Left ventricle myocardium inferior (tissue), 1 donor: Measurements from ENCODE around the gene VEZT. TPM values are rescaled to one million over a fixed set of nuclear protein-coding genes. Genes with fewer than 3 reads are reported as not detected.
A peak's percentile ranks its signal among the peaks of the same experiment; 100 is the strongest.

ENCODE experiments used
- DNase-seq: peaks from one replicate; pipeline ENCODE4 v3.0.0-alpha.2; 2020
- H3K27ac ChIP-seq: fragments of 200-600 bp; replicated peaks from 2 replicates; pipeline ENCODE4 v1.8.0; 2021
- H3K27me3 ChIP-seq: fragments of 200-600 bp; 2 replicates; pipeline ENCODE4 v1.8.0; 2021; ENCODE audit warnings: low read depth
- H3K36me3 ChIP-seq: fragments of 200-600 bp; 2 replicates; pipeline ENCODE4 v1.8.0; 2021
- H3K4me1 ChIP-seq: fragments of 200-600 bp; 2 replicates; pipeline ENCODE4 v1.8.0; 2021
- H3K4me3 ChIP-seq: fragments of 200-600 bp; 2 replicates; pipeline ENCODE4 v1.8.0; 2021; ENCODE audit warnings: mild to moderate bottlenecking, moderate library complexity
- H3K9me3 ChIP-seq: fragments of 200-600 bp; replicated peaks from 2 replicates; pipeline ENCODE4 v1.8.0; 2021
- intact Hi-C: fragments of 100-400 bp; cut with micrococcal nuclease; formaldehyde crosslinking; loops from one replicate; pipeline ENCODE4 v1.11.0; 2022
- total RNA-seq: library from RNA; stranded (reverse); fragmentation: NEBNext Ultra II Directional; extraction: Animal tissue kit (Norgen Biotek cat#: 25700); gene quantifications from one replicate; pipeline ENCODE4 v1.2.1, GENCODE V29; 2021
- TF ChIP-seq, protein P1 (sequence below): fragments of 200-600 bp; IDR thresholded peaks from 2 replicates; pipeline ENCODE4 v1.8.0; 2021; ENCODE audit warnings: antibody characterized with exemption, mild to moderate bottlenecking, borderline replicate concordance
- donor health status: DM: no; HTN: yes; CAD: no; lungs with severe emphysema.

Gene VEZT
- total RNA-seq, 1 donor from 2014 or later: 66.1 TPM

DNA sequence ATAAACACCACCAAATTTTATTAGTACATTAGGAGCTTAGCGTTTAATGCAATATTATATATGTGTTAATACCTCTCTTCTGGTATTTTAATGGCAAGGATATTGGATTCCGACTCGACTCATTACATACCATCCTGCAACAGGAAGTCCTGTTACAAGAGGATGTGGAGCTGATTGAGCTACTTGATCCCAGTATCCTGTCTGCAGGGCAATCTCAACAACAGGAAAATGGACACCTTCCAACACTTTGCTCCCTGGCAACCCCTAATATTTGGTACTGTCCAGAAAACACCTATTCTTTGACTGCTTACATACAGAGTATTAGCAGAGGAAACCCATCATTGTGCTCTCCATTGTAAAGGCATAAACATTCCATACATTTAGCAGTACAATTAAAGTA lies 45.2 kb downstream of the VEZT start:
- DNase-seq: no peak
- H3K4me1 ChIP-seq: peaks cover 59% of the 10 kb centered on the region
- peak overlapping the region; percentile 47 for H3K27ac ChIP-seq
- peaks cover 41% of the 10 kb centered on the region for H3K36me3 ChIP-seq
- intact Hi-C loops: no loop called here
- no peaks in the 10 kb centered on the region for H3K27me3 ChIP-seq
- TF ChIP-seq, protein P1, sequence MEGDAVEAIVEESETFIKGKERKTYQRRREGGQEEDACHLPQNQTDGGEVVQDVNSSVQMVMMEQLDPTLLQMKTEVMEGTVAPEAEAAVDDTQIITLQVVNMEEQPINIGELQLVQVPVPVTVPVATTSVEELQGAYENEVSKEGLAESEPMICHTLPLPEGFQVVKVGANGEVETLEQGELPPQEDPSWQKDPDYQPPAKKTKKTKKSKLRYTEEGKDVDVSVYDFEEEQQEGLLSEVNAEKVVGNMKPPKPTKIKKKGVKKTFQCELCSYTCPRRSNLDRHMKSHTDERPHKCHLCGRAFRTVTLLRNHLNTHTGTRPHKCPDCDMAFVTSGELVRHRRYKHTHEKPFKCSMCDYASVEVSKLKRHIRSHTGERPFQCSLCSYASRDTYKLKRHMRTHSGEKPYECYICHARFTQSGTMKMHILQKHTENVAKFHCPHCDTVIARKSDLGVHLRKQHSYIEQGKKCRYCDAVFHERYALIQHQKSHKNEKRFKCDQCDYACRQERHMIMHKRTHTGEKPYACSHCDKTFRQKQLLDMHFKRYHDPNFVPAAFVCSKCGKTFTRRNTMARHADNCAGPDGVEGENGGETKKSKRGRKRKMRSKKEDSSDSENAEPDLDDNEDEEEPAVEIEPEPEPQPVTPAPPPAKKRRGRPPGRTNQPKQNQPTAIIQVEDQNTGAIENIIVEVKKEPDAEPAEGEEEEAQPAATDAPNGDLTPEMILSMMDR: no peak
- no peaks in the 10 kb centered on the region for H3K9me3 ChIP-seq
- no peak overlapping the region for H3K4me3 ChIP-seq

DNA sequence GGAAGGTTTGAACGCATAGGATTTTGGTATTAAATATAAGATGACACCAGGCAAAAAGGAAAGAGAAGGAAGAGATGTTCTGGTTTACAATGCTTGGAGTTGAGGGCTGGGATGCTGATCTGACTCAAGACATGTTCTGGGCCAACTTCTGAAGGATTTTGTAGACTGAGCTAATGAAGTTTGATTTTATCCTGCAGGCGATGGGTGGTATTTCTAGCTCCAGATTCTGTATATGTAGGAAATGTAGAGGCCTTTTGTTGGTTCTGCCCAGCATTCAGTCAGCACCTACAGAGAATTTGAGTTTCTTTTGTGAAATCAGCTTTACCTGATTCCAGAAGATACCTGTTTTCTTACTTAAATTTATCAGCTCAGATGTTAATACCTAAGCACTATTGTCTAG lies 48.2 kb downstream of the VEZT start:
- H3K9me3 ChIP-seq: no peaks in the 10 kb centered on the region
- DNase-seq: no peak
- intact Hi-C loops: no loop called here
- no peaks in the 10 kb centered on the region for H3K27me3 ChIP-seq
- H3K36me3 ChIP-seq: peaks cover 37% of the 10 kb centered on the region
- H3K4me3 ChIP-seq: no peak overlapping the region
- TF ChIP-seq, protein P1: no peak
- H3K4me1 ChIP-seq: peaks cover 54% of the 10 kb centered on the region
- H3K27ac ChIP-seq: peak overlapping the region; percentile 47

DNA sequence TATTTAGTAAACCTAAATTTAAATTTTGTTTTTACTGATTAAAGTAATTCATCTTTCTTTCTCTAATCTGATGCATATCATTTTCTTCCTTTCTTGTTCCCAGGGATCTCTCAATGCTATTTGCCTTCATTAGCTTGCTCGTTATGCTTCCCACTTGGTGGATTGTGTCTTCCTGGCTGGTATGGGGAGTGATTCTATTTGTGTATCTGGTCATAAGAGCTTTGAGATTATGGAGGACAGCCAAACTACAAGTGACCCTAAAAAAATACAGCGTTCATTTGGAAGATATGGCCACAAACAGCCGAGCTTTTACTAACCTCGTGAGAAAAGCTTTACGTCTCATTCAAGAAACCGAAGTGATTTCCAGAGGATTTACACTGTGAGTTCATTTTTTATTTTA lies 48.6 kb downstream of the VEZT start:
- no peak for DNase-seq
- TF ChIP-seq, protein P1: no peak
- H3K27ac ChIP-seq: peak overlapping the region; percentile 47
- no peaks in the 10 kb centered on the region for H3K9me3 ChIP-seq
- peaks cover 37% of the 10 kb centered on the region for H3K36me3 ChIP-seq
- no peak overlapping the region for H3K4me3 ChIP-seq
- intact Hi-C loops: no loop called here
- H3K27me3 ChIP-seq: no peaks in the 10 kb centered on the region
- H3K4me1 ChIP-seq: peaks cover 54% of the 10 kb centered on the region

DNA sequence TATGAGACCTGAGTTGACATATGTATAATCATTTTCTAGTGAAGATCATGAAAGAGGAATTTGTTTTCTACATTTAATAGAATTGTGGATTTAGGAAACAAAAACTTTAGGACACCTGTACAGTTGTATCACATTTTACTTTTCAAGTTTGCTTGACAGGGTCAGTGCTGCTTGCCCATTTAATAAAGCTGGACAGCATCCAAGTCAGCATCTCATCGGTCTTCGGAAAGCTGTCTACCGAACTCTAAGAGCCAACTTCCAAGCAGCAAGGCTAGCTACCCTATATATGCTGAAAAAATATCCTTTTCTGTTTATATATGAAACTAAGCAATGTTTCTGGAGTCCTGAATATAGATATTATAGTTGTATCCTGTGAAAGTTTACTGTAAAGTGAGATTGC lies 52.3 kb downstream of the VEZT start:
- no peak for DNase-seq
- intact Hi-C loops: no loop called here
- peaks cover 30% of the 10 kb centered on the region for H3K36me3 ChIP-seq
- no peaks in the 10 kb centered on the region for H3K27me3 ChIP-seq
- H3K4me1 ChIP-seq: peaks cover 34% of the 10 kb centered on the region
- no peaks in the 10 kb centered on the region for H3K9me3 ChIP-seq
- TF ChIP-seq, protein P1: no peak
- no peak overlapping the region for H3K4me3 ChIP-seq
- H3K27ac ChIP-seq: no peak overlapping the region

DNA sequence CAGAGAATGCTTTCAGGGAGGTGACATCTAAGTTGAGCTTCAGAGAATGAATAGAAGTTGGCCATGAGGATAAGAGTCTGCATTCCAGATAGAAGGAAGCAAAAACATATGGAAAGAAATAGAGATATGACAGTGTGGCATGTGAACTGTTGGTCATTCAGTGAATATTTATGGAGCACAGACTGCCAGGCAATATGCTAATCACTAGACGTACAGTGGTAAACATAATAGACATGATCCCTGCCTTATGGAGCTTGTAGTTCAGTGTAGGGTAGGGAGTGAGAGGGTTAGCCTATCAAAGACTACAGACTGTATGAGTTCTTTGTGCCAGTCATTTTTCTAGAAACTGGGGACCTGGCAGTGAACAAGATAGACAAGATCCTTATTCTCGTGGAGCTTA lies 53.9 kb downstream of the VEZT start:
- DNase-seq: no peak
- no peak overlapping the region for H3K27ac ChIP-seq
- intact Hi-C loops: no loop called here
- no peaks in the 10 kb centered on the region for H3K9me3 ChIP-seq
- no peaks in the 10 kb centered on the region for H3K27me3 ChIP-seq
- peaks cover 36% of the 10 kb centered on the region for H3K36me3 ChIP-seq
- TF ChIP-seq, protein P1: no peak
- peaks cover 20% of the 10 kb centered on the region for H3K4me1 ChIP-seq
- no peak overlapping the region for H3K4me3 ChIP-seq

DNA sequence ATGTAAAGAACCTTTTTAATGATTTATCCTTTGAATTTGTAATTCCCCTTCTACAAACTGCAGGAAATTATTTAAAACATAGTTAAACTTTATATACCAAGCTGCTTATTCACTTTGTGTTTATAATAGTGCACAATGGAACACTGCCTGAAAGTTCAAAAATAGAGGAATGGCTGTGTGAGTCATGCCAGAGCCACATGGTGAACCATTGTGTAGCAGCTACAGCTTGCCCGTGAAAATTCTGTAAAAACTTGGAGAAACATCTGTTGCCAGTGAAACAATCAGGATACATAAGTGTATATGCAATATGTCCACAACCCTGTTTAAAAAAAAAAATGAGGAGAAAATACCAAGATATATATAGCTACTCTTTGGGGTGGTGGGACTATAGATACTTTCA lies 59.5 kb downstream of the VEZT start:
- TF ChIP-seq, protein P1: no peak
- no peak overlapping the region for H3K4me3 ChIP-seq
- H3K36me3 ChIP-seq: peaks cover 51% of the 10 kb centered on the region
- no peaks in the 10 kb centered on the region for H3K9me3 ChIP-seq
- no peak overlapping the region for H3K27ac ChIP-seq
- H3K4me1 ChIP-seq: no peaks in the 10 kb centered on the region
- H3K27me3 ChIP-seq: no peaks in the 10 kb centered on the region
- no peak for DNase-seq
- intact Hi-C loops: no loop called here
